ENCODE data around the gene ZFP36. TPM values are rescaled to one million over a fixed set of nuclear protein-coding genes. Genes with fewer than 3 reads are reported as not detected.

ZFP36 gene
- total RNA-seq, 1 donor from 2014 or later, result 111 TPM

- TF ChIP-seq CTCF (IDR thresholded peaks at IDR 0.05; ENCODE audit: unreplicated experiment), result no peak
- Mint-ChIP-seq H3K36me3 (peaks cover 13% of the 10 kb centered on the region), H3K4me1 (peaks cover 10% of the 10 kb centered on the region), H3K27ac (peak overlapping the region; percentile 78), H3K9me3 (no peaks in the 10 kb centered on the region), H3K4me3 (no peak overlapping the region), H3K27me3 (ENCODE audit: low read depth) (no peaks in the 10 kb centered on the region)
- no peak for DNase-seq (ENCODE audit: low spot score in 2 of 2, unreplicated experiment in 2 of 2)
These were observed 8.3 kb upstream of the ZFP36 start for GRCh38 chr19:39398297-39398864.

- Mint-ChIP-seq H3K9me3 (no peaks in the 10 kb centered on the region), H3K27ac (no peak overlapping the region), H3K4me3 (no peak overlapping the region), H3K27me3 (ENCODE audit: low read depth) (no peaks in the 10 kb centered on the region), H3K36me3 (peaks cover 13% of the 10 kb centered on the region), H3K4me1 (peaks cover 14% of the 10 kb centered on the region)
- no peak for TF ChIP-seq CTCF (IDR thresholded peaks at IDR 0.05; ENCODE audit: unreplicated experiment)
- no peak for DNase-seq (ENCODE audit: low spot score in 2 of 2, unreplicated experiment in 2 of 2)
These were observed 7.0 kb upstream of the ZFP36 start for GRCh38 chr19:39399668-39400050.

GRCh38 chr19:39400061-39400460 lies 6.6 kb upstream of the ZFP36 start:
- Mint-ChIP-seq H3K27ac (no peak overlapping the region), H3K4me3 (no peak overlapping the region), H3K4me1 (peaks cover 14% of the 10 kb centered on the region), H3K27me3 (ENCODE audit: low read depth) (no peaks in the 10 kb centered on the region), H3K36me3 (peaks cover 12% of the 10 kb centered on the region), H3K9me3 (no peaks in the 10 kb centered on the region)
- no peak for TF ChIP-seq CTCF (IDR thresholded peaks at IDR 0.05; ENCODE audit: unreplicated experiment)
- DNase-seq (ENCODE audit: low spot score in 2 of 2, unreplicated experiment in 2 of 2), result no peak

GRCh38 chr19:39401070-39401548 lies 5.5 kb upstream of the ZFP36 start:
- no peak for TF ChIP-seq CTCF (IDR thresholded peaks at IDR 0.05; ENCODE audit: unreplicated experiment)
- DNase-seq (ENCODE audit: low spot score in 2 of 2, unreplicated experiment in 2 of 2), result no peak
- peaks cover 17% of the 10 kb centered on the region for H3K4me1 Mint-ChIP-seq
- H3K4me3 Mint-ChIP-seq, result no peak overlapping the region
- H3K9me3 Mint-ChIP-seq, result no peaks in the 10 kb centered on the region
- peak overlapping the region; percentile 100 for H3K27ac Mint-ChIP-seq
- no peaks in the 10 kb centered on the region for H3K27me3 Mint-ChIP-seq (ENCODE audit: low read depth)
- H3K36me3 Mint-ChIP-seq, result peaks cover 9% of the 10 kb centered on the region

GRCh38 chr19:39401549-39402345 lies 4.9 kb upstream of the ZFP36 start:
- no peak for DNase-seq (ENCODE audit: low spot score in 2 of 2, unreplicated experiment in 2 of 2)
- no peaks in the 10 kb centered on the region for H3K9me3 Mint-ChIP-seq
- peak overlapping the region; percentile 80 for H3K4me3 Mint-ChIP-seq
- peaks cover 19% of the 10 kb centered on the region for H3K4me1 Mint-ChIP-seq
- no peaks in the 10 kb centered on the region for H3K27me3 Mint-ChIP-seq (ENCODE audit: low read depth)
- TF ChIP-seq CTCF (IDR thresholded peaks at IDR 0.05; ENCODE audit: unreplicated experiment), result no peak
- H3K36me3 Mint-ChIP-seq, result peaks cover 9% of the 10 kb centered on the region
- H3K27ac Mint-ChIP-seq, result peak overlapping the region; percentile 100
